Thoracic aorta (tissue), 2 donors: ENCODE data around the gene MED12L. TPM values are rescaled to one million over a fixed set of nuclear protein-coding genes. Genes with fewer than 3 reads are reported as not detected.

Experiments used
- ATAC-seq: fragments of 150-250 bp; one replicate; pipeline ENCODE4 v1.8.0; 2017; ENCODE audit warnings: low read depth; ENCODE audit not compliant: insufficient number of reproducible peaks, low FRiP score
- DNase-seq: peaks from one replicate; pipeline ENCODE4 v3.0.0-alpha.2; 2020; ENCODE audit warnings: low spot score
- H3K27ac ChIP-seq, 2 donors: fragments of 200-600 bp; sonication (generic); 1 replicate in 1 of 2; 2 replicates in 1 of 2; pipeline ENCODE4 v1.5.1; 2016; ENCODE audit warnings: mild to moderate bottlenecking in 2 of 2, moderate library complexity in 2 of 2
- H3K27me3 ChIP-seq: fragments of 200-600 bp; sonication (generic); replicated peaks from 2 replicates; pipeline ENCODE4 v1.6.0; 2016; ENCODE audit warnings: mild to moderate bottlenecking; ENCODE audit not compliant: insufficient read depth
- H3K36me3 ChIP-seq: fragments of 200-600 bp; sonication (generic); one replicate; pipeline ENCODE4 v1.5.1; 2016
- H3K4me1 ChIP-seq, 2 donors: fragments of 200-600 bp; sonication (generic); 1 replicate in 1 of 2; 2 replicates in 1 of 2; pipeline versions ENCODE4 v1.5.1 to v1.6.0; 2016; ENCODE audit warnings: low read depth in 2 of 2, mild to moderate bottlenecking in 1 of 2; ENCODE audit not compliant: control insufficient read depth in 1 of 2
- H3K4me3 ChIP-seq: fragments of 200-600 bp; sonication (generic); 2 replicates; pipeline ENCODE4 v1.5.1; 2016; ENCODE audit warnings: mild to moderate bottlenecking
- H3K9me3 ChIP-seq: fragments of 200-600 bp; sonication (generic); 2 replicates; pipeline ENCODE4 v1.5.1; 2016
- total RNA-seq, 2 donors: library from RNA; depleted of rRNA; stranded (reverse); fragments of >200 nt; gene quantifications; one replicate each; pipeline versions ENCODE4 v1.1.0 to v1.2.3, GENCODE V29; 2016
- TF ChIP-seq, protein P1 (sequence below): fragments of 200-600 bp; sonication (generic); IDR thresholded peaks from one replicate; pipeline ENCODE4 v1.5.1; 2019; ENCODE audit warnings: antibody characterized with exemption

MED12L gene
- total RNA-seq, 2 donors from 2014 or later = 0.27 to 2.0 TPM

DNA sequence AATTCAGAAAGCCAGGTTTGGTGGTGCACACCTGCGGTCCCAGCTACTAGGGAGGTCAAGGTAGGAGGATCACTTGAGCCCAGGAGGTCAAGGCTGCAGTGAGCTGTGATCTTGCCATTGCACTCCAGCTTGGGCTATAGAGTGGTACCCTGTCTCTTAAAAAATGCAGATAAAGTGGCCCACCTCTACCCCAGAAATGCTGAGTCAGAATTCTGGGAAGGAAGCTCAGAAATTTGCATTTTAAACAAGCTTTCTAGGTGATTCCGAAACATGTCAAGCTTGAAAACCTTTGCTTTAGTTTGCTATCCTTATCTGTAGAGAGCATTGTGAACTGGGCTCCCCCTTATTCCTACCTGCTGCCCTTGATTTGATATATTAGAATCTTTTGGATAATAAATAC lies 7.7 kb downstream of the MED12L start:
- no peaks in the 10 kb centered on the region for H3K4me1 ChIP-seq
- no peaks in the 10 kb centered on the region for H3K27me3 ChIP-seq
- no peak overlapping the region for H3K4me3 ChIP-seq
- ATAC-seq (no peak), DNase-seq (no peak)
- H3K36me3 ChIP-seq = no peaks in the 10 kb centered on the region
- no peaks in the 10 kb centered on the region for H3K9me3 ChIP-seq
- H3K27ac ChIP-seq = no peak overlapping the region
- TF ChIP-seq, protein P1, sequence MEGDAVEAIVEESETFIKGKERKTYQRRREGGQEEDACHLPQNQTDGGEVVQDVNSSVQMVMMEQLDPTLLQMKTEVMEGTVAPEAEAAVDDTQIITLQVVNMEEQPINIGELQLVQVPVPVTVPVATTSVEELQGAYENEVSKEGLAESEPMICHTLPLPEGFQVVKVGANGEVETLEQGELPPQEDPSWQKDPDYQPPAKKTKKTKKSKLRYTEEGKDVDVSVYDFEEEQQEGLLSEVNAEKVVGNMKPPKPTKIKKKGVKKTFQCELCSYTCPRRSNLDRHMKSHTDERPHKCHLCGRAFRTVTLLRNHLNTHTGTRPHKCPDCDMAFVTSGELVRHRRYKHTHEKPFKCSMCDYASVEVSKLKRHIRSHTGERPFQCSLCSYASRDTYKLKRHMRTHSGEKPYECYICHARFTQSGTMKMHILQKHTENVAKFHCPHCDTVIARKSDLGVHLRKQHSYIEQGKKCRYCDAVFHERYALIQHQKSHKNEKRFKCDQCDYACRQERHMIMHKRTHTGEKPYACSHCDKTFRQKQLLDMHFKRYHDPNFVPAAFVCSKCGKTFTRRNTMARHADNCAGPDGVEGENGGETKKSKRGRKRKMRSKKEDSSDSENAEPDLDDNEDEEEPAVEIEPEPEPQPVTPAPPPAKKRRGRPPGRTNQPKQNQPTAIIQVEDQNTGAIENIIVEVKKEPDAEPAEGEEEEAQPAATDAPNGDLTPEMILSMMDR = no peak

DNA sequence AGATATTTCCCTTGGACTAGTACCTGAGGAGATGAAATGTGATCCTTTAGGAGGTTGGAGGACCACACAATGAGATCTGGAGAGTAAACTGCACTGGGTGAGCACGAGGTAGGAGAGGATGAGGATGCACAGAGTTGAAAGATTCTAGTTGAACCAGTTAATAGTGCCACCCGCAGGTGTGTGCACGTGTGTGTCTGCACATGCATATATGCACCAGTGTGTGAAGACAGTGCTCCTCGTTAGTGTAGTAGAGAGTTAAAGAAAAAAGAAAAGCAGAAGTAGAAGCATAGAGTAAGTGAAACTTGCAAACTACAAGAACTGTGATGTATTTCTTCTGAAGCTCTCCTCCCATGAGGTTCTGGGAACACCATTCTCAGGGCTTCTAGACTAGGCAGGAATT lies 8.4 kb downstream of the MED12L start:
- H3K36me3 ChIP-seq = no peaks in the 10 kb centered on the region
- ATAC-seq (no peak), DNase-seq (no peak)
- no peak overlapping the region for H3K4me3 ChIP-seq
- H3K9me3 ChIP-seq = no peaks in the 10 kb centered on the region
- H3K27ac ChIP-seq = no peak overlapping the region
- no peaks in the 10 kb centered on the region for H3K4me1 ChIP-seq
- TF ChIP-seq, protein P1 = no peak
- no peaks in the 10 kb centered on the region for H3K27me3 ChIP-seq

DNA sequence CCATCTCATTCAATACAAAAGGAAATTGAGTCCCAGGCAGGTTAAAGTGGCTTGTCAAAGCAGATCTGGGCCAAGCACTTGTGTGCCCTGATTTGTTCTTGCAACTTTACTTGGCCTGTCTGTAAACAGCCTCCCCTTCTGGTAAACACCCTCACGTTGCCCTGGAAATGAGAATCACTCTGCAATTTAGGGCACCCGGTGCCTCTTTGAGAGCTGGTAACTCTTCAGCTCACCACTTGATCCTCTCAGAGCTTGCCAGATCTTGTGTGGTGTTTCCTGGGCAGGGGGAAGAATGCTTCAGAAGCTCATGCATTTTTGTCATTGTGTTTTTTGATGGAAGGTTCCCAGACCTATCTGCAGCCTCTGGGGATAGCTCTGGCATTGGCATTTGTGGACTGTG lies 11.3 kb downstream of the MED12L start:
- H3K27me3 ChIP-seq = no peaks in the 10 kb centered on the region
- ATAC-seq (no peak), DNase-seq (no peak)
- no peaks in the 10 kb centered on the region for H3K9me3 ChIP-seq
- TF ChIP-seq, protein P1 = no peak
- no peaks in the 10 kb centered on the region for H3K4me1 ChIP-seq
- no peak overlapping the region for H3K27ac ChIP-seq
- H3K4me3 ChIP-seq = no peak overlapping the region
- no peaks in the 10 kb centered on the region for H3K36me3 ChIP-seq

DNA sequence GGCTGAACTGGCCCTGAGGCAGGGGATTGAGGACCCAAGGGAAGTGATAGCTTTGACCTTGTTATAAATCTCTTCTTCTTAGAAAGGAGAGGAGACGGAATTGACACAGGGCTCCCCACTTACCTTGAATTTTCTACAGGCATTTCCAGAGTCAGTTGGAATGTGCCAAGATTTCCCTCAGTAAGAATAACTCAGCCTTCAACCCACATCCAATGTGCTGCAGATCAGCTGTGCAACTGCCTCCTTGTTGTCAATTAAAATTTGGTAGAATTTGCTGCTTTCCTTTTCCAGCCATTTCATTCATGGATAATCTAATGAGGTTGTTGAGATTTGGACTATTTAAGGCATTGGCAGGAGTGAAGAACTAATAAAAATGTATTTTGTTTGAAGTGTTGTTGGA lies 14.6 kb downstream of the MED12L start:
- H3K27ac ChIP-seq = no peak overlapping the region
- DNase-seq (no peak), ATAC-seq (no peak)
- no peaks in the 10 kb centered on the region for H3K36me3 ChIP-seq
- no peaks in the 10 kb centered on the region for H3K27me3 ChIP-seq
- no peak overlapping the region for H3K4me3 ChIP-seq
- TF ChIP-seq, protein P1 = no peak
- H3K4me1 ChIP-seq = no peaks in the 10 kb centered on the region
- H3K9me3 ChIP-seq = no peaks in the 10 kb centered on the region

DNA sequence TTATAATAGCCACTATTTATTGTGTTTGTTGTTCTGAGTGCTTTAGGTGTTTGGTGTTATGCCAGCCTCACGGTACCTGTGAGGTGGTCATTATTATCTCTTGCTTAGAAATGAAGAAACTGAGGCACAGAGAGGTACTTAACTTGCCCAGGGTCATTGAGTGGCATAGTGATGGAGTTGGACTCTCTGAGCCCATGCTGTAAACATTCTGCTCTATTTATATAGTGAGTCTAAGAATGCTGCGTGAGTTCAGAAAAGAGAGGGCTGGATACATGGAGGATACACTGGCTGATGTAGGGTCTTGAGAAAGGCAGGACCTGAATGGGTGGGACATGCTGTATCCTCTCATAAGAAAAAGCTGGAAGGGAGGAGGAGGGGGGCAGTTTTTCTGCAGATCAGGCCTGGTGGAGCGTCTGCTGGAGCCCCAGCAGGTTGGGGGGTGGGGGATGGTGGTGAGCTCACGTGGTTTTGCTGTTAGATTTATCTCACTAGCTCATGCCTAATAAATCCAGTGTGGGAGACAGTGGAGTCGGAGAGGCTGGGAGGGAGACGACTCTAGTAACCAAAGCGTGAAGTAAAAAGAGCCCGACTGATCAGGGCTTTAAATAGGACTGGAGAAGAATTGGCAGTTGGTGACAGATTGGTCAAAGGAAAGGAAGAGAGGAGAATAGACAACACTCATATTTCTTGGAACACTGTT lies 16.0 kb downstream of the MED12L start:
- Histone ChIP-seq H3K36me3 (no peaks in the 10 kb centered on the region), H3K27me3 (no peaks in the 10 kb centered on the region), H3K4me3 (no peak overlapping the region), H3K9me3 (no peaks in the 10 kb centered on the region), H3K27ac (no peak overlapping the region), H3K4me1 (no peaks in the 10 kb centered on the region)
- TF ChIP-seq, protein P1 = no peak
- ATAC-seq (no peak), DNase-seq (no peak)
